Stimulated activated naive CD4-positive, alpha-beta T cell treated with Interleukin-2 at 50 U/mL for 16 hours (primary cell): ENCODE data around the gene TMEM86B.

Source experiments
- DNase-seq: peaks from one replicate; lab custom pipeline; 2025; lab: John Stamatoyannopoulos, UW

The TMEM86B gene

GRCh38 chr19:55257461-55258420 lies 29.2 kb upstream of the TMEM86B start:
- DNase-seq, result peak; percentile 21

DNA sequence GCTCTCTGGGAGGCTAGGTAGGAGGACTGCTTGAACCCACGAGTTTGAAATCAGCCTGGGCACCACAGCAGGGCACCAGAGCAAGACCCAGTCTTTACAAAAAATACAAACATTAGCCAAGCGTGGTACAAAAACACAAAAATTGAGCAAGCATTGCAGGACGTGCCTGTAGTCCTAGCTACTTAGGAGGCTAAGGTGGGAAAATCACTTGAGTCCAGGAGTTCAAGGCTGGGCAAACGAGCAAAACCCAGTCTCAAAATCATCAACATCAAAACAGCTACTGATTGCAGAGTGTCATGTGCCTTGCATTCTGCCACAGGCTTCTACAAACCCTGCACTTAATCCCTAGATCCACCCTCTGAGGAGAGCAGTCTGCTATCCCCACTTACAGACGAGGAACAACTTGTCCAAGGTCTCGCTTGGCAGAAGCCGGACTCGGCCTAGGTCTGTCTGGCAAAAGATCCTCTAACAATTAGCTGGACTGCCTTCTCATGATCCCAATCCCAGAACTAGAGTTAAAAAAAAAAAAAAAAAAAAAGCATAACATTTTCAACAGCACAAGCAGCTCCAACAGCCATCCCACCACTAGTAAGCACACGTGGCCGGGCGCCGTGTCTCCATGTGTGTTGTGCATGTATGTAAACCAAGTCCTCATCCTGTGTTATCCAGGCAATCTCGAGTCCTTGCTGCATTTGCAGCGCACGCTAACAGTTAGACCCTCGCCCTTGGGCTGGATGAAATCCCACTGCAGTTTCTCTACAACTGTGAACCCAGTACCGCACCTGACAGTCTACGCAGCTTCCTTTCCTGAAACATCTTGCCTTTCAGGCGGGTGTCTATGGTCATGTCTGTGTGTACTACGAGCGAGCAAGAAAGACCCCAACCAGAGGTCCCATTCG lies 28.2 kb upstream of the TMEM86B start:
- peak; percentile 19 for DNase-seq

DNA sequence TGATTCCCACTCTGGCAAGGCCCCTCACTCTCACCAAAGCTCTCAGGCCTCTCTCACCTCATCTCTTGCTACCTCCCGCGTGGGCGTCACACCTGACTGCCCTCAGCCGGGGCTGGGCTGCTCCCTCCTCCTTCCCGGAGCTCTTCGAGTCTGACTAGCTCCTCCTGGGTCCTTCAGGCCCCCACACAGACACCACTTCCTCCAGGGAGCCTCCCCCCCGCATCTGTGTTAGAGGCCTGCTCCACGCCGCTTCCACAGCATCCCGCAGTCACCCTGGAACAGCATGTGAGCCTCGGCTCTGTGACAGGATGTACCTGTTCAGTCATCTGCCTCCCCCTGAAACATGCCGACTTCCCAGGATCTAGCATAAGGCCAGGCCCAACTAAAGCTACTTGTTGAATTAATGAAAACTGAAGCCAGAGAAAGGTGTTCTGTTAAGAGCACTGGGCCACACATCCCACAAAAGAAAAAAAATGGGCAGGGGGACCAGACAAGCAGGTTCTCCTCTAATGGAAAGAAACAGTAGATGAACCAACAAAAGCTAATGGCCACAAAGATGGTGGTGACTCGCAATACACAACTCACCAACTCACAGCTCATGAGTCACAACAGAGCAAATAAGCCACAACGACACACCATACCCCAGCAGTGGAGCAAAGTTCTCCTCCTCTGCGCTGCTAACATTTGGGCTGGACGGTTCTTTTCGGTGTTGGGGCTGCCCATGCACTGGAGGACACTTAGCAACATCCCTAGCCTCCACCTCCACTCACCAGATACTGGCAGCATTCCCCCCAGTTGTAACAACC lies 27.3 kb upstream of the TMEM86B start:
- peak; percentile 35 for DNase-seq

- DNase-seq, result no peak
Observed at GRCh38 chr19:55254625-55254977, 26.0 kb upstream of the TMEM86B start.

- DNase-seq, result peak; percentile 41
Observed at GRCh38 chr19:55253842-55254624, 25.5 kb upstream of the TMEM86B start.

GRCh38 chr19:55252760-55253663 lies 24.4 kb upstream of the TMEM86B start:
- no peak for DNase-seq

DNA sequence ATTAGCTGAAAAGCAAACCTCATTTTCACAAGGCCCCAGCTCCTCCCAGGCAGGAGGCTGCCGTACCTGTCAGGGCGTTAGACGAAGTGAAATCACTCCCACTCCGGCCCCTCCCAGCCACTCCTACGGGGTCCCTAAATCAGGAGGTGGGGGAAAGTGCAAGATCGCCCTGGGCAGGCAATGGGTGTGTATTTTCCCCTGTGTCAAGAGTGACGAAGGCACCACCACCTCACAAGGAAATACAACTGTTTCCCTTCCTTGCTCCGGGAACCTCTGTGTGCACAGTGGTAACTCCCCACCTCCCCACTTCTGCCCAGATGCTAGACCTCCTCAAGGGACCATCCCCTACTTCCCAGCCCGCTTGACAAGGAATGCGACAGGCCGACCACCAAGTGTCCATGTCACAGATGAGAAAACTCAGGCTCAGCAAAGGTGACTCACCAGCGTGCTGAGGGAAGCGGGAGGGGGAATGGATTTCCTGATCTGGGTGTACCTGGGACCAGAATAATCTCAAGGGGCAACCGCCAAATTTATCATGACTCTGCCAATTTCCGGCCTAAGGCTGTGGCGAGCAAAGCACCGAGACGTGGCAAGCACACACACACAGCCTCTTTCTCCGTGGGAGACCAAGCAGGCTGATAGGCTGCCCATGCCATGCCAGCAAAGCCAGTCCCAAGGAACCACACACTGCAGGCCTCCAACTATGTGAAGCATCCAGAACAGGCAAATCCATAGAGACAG lies 22.9 kb upstream of the TMEM86B start:
- DNase-seq, result peak; percentile 33

- DNase-seq, result no peak
Observed at GRCh38 chr19:55250262-55251036, 21.9 kb upstream of the TMEM86B start.

DNA sequence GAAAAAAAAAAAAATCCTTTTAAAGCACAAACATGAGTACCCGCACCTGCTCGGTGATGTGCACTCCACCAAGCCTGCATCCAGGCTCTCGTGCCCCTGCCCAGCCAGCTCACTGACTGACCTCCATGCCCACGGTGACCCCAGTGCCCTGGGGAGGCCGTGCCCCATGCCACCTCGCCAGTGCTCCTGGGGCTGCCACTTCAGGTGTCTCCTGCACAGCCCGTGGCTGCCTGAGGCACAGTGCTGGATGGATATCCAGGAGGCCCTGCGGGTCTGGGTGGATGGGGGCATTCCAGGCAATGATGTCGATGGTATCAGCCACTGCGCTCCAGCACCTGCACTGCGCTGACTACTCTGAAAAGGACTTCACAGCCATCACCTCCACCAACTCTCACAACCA lies 21.3 kb upstream of the TMEM86B start:
- no peak for DNase-seq

- DNase-seq, result no peak
Observed at GRCh38 chr19:55248704-55249103, 20.1 kb upstream of the TMEM86B start.

GRCh38 chr19:55248166-55248675 lies 19.7 kb upstream of the TMEM86B start:
- no peak for DNase-seq

GRCh38 chr19:55247621-55248099 lies 19.1 kb upstream of the TMEM86B start:
- DNase-seq, result no peak

GRCh38 chr19:55246462-55247451 lies 18.2 kb upstream of the TMEM86B start:
- no peak for DNase-seq

GRCh38 chr19:55245236-55245904 lies 16.8 kb upstream of the TMEM86B start:
- no peak for DNase-seq

- no peak for DNase-seq
Observed at GRCh38 chr19:55244004-55244680, 15.6 kb upstream of the TMEM86B start.

DNA sequence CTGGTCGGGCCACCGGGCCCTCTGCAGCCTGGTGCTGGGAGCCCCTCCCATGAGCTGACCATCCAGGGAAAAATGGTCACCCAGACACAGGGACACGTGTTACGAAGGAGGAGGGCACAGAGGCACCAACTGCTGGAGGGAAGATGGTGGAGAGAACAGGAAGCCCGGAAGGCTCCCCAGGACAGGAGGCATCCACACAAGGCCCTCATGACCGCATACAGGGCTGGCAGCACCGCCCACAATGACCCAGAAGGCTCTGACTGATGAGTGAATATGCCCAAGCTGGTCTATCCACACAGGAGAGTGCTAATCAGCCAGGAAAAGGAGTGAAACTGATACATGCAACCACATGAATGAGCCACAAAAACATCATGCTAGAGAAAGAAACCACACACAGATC lies 14.0 kb upstream of the TMEM86B start:
- DNase-seq, result no peak
